Measurements from ENCODE around the gene TBC1D24. TPM values are rescaled to one million over a fixed set of nuclear protein-coding genes. Genes with fewer than 3 reads are reported as not detected.

The TBC1D24 gene
- total and polyA plus RNA-seq, 9 of the 15 experiments (the other 6 are each of a cell fraction or from before 2014, with no cell fraction given), result 1.7 to 22.6 (median 7.2) TPM

GRCh38 chr16:2520097-2520783 is 45.3 kb downstream of the TBC1D24 start, which contains the start of gene AMDHD2 (continued):
- peak; percentile 78 to 92 for TF ChIP-seq MNT (conservative IDR thresholded peaks at IDR 0.05)
- TF ChIP-seq BRCA1 (IDR thresholded peaks at IDR 0.05), result no peak
- TF ChIP-seq BRCA1 (CRISPR knock-in tag; IDR thresholded peaks at IDR 0.05), result no peak
- peak; percentile 69 for TF ChIP-seq SAP30 (IDR thresholded peaks at IDR 0.05; ENCODE audit: borderline replicate concordance, insufficient read depth, low read depth, low read length, poor library complexity, severe bottlenecking)
- peak; percentile 70 for TF ChIP-seq GABPA (tag; conservative IDR thresholded peaks at IDR 0.05; ENCODE audit: low read depth)
- TF ChIP-seq NONO (IDR thresholded peaks at IDR 0.05; ENCODE audit: low read depth in 2 of 2, low read length in 1 of 2), result peak in 1 of 2 experiments; percentile 76; a peak in 2 of 4 replicates
- no peak for TF ChIP-seq ZNF589 (CRISPR knock-in tag; IDR thresholded peaks at IDR 0.05; ENCODE audit: low read depth)
- no peak for TF ChIP-seq ASH1L (IDR thresholded peaks at IDR 0.05; ENCODE audit: borderline replicate concordance, low read depth, partially characterized antibody)
- TF ChIP-seq NFATC3 (IDR thresholded peaks at IDR 0.05), result no peak
- TF ChIP-seq ZNF431 (CRISPR knock-in tag; IDR thresholded peaks at IDR 0.05), result peak; percentile 18; the same call in 1 of the 2 replicates
- TF ChIP-seq XRCC4 (IDR thresholded peaks at IDR 0.05; ENCODE audit: extremely low read depth, insufficient read depth, insufficient read length), result no peak
- TF ChIP-seq HDAC2 (IDR thresholded peaks at IDR 0.05), result no peak
- TF ChIP-seq, protein P1, sequence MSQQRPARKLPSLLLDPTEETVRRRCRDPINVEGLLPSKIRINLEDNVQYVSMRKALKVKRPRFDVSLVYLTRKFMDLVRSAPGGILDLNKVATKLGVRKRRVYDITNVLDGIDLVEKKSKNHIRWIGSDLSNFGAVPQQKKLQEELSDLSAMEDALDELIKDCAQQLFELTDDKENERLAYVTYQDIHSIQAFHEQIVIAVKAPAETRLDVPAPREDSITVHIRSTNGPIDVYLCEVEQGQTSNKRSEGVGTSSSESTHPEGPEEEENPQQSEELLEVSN (IDR thresholded peaks at IDR 0.05; ENCODE audit: borderline replicate concordance in 1 of 2, extremely low read depth in 1 of 2, insufficient read depth in 1 of 2, insufficient read length in 1 of 2, low read depth in 1 of 2, low read length in 1 of 2, poor library complexity in 1 of 2, severe bottlenecking in 1 of 2), result peak; percentile 77 to 94
- no peak for TF ChIP-seq ZBTB49 (CRISPR knock-in tag; IDR thresholded peaks at IDR 0.05; ENCODE audit: borderline replicate concordance)
- peak; percentile 58; the same call in 1 of the 2 replicates for TF ChIP-seq RUNX1 (IDR thresholded peaks at IDR 0.05; ENCODE audit: low read depth)
- TF ChIP-seq RBFOX2 (IDR thresholded peaks at IDR 0.05; ENCODE audit: low read depth, low read length), result peak; percentile 73
- no peak for TF ChIP-seq FOXJ3 (CRISPR knock-in tag; IDR thresholded peaks at IDR 0.05)
- TF ChIP-seq TEAD4 (IDR thresholded peaks at IDR 0.05; ENCODE audit: low read length), result peak; percentile 26; the same call in 1 of the 2 replicates
- TF ChIP-seq TEAD4 (CRISPR knock-in tag; IDR thresholded peaks at IDR 0.05; ENCODE audit: borderline replicate concordance), result no peak
- peak; percentile 91; the same call in 1 of the 2 replicates for TF ChIP-seq RB1 (IDR thresholded peaks at IDR 0.05; ENCODE audit: low read depth)
- TF ChIP-seq SPI1 (IDR thresholded peaks at IDR 0.05; ENCODE audit: borderline replicate concordance, low read depth, low read length), result 0 out of 2 replicates have a peak, but pooled peaks have one; percentile 3
- no peak for TF ChIP-seq IRF1 (CRISPR knock-in tag; IDR thresholded peaks at IDR 0.05; ENCODE audit: borderline replicate concordance)
